ENCODE results near the gene ITSN2.

ITSN2 gene

GRCh38 chr2:24337890-24338289 lies 22.4 kb downstream of the ITSN2 start:
- TF ChIP-seq CTCF (IDR thresholded peaks at IDR 0.05; ENCODE audit: borderline replicate concordance, control extremely low read depth, extremely low read depth, insufficient read depth, missing control alignments) = no peak
- DNase-seq (ENCODE audit: low spot score) = no peak
- in situ Hi-C loops (cut with MboI; ENCODE audit: low sequenced_read_pairs, unreplicated experiment) = no loop called here

- DNase-seq (ENCODE audit: low spot score) = no peak
- TF ChIP-seq CTCF (IDR thresholded peaks at IDR 0.05; ENCODE audit: borderline replicate concordance, control extremely low read depth, extremely low read depth, insufficient read depth, missing control alignments) = no peak
- in situ Hi-C loops (cut with MboI; ENCODE audit: low sequenced_read_pairs, unreplicated experiment) = no loop called here
These were observed 23.5 kb downstream of the ITSN2 start for GRCh38 chr2:24336811-24337210.

- no peak for TF ChIP-seq CTCF (IDR thresholded peaks at IDR 0.05; ENCODE audit: borderline replicate concordance, control extremely low read depth, extremely low read depth, insufficient read depth, missing control alignments)
- in situ Hi-C loops (cut with MboI; ENCODE audit: low sequenced_read_pairs, unreplicated experiment) = no loop called here
- DNase-seq (ENCODE audit: low spot score) = no peak
These were observed 26.1 kb downstream of the ITSN2 start for GRCh38 chr2:24334245-24334633.

GRCh38 chr2:24332791-24333540 lies 27.4 kb downstream of the ITSN2 start:
- no peak for TF ChIP-seq CTCF (IDR thresholded peaks at IDR 0.05; ENCODE audit: borderline replicate concordance, control extremely low read depth, extremely low read depth, insufficient read depth, missing control alignments)
- in situ Hi-C loops (cut with MboI; ENCODE audit: low sequenced_read_pairs, unreplicated experiment) = no loop called here

GRCh38 chr2:24330161-24330560 lies 30.2 kb downstream of the ITSN2 start:
- in situ Hi-C loops (cut with MboI; ENCODE audit: low sequenced_read_pairs, unreplicated experiment) = no loop called here
- TF ChIP-seq CTCF (IDR thresholded peaks at IDR 0.05; ENCODE audit: borderline replicate concordance, control extremely low read depth, extremely low read depth, insufficient read depth, missing control alignments) = no peak
- DNase-seq (ENCODE audit: low spot score) = no peak

More at GRCh38 chr2:24332791-24333540, 27.4 kb downstream of the ITSN2 start:
- DNase-seq (ENCODE audit: low spot score) = no peak

- in situ Hi-C loops (cut with MboI; ENCODE audit: low sequenced_read_pairs, unreplicated experiment) = no loop called here
- TF ChIP-seq CTCF (IDR thresholded peaks at IDR 0.05; ENCODE audit: borderline replicate concordance, control extremely low read depth, extremely low read depth, insufficient read depth, missing control alignments) = no peak
- DNase-seq (ENCODE audit: low spot score) = peak; percentile 55
These were observed 30.6 kb downstream of the ITSN2 start for GRCh38 chr2:24329700-24330099.
